AG20443 (cell line): Measurements from ENCODE around the gene USP30.
A peak's percentile ranks its signal among the peaks of the same experiment; 100 is the strongest.

ENCODE experiments used
- DNase-seq: peaks from one replicate; pipeline ENCODE4 v3.0.0; 2012; ENCODE audit warnings: low spot score, mixed read lengths

The USP30 gene

GRCh38 chr12:109097435-109098182 is 45.2 kb downstream of the USP30 start, which contains the start of gene UNG:
Gene UNG, plus strand, starts transcription at chr12:109097597. Its CDS starts 83 bp downstream, at chr12:109097680.
- peak; percentile 99 for DNase-seq

- DNase-seq: peak; percentile 74
Measured at GRCh38 chr12:109098183-109098604, 45.8 kb downstream of the USP30 start.

- DNase-seq: peak; percentile 14
Measured at GRCh38 chr12:109098651-109099050, 46.3 kb downstream of the USP30 start.

- no peak for DNase-seq
Measured at GRCh38 chr12:109099431-109100020, 47.1 kb downstream of the USP30 start.

- DNase-seq: no peak
Measured at GRCh38 chr12:109100741-109101140, 48.4 kb downstream of the USP30 start.

- no peak for DNase-seq
Measured at GRCh38 chr12:109102491-109102890, 50.1 kb downstream of the USP30 start.

GRCh38 chr12:109105176-109105575 is 52.8 kb downstream of the USP30 start:
- DNase-seq: no peak

GRCh38 chr12:109109746-109110350 is 57.5 kb downstream of the USP30 start:
- DNase-seq: no peak

GRCh38 chr12:109110988-109111495 is 58.7 kb downstream of the USP30 start:
- DNase-seq: peak; percentile 96

- DNase-seq: no peak
Measured at GRCh38 chr12:109112720-109113465, 60.5 kb downstream of the USP30 start.

GRCh38 chr12:109113661-109114321 is 61.4 kb downstream of the USP30 start:
- DNase-seq: no peak

GRCh38 chr12:109114644-109115043 is 62.3 kb downstream of the USP30 start:
- DNase-seq: no peak

GRCh38 chr12:109115404-109115757 is 63.0 kb downstream of the USP30 start:
- DNase-seq: no peak

- DNase-seq: no peak
Measured at GRCh38 chr12:109115758-109116610, 63.6 kb downstream of the USP30 start, which contains the start of gene ACACB. Gene ACACB, plus strand, starts transcription at chr12:109116587. Its CDS starts 22,819 bp downstream, at chr12:109139406.

GRCh38 chr12:109116611-109116949 is 64.2 kb downstream of the USP30 start:
- no peak for DNase-seq

- no peak for DNase-seq
Measured at GRCh38 chr12:109120095-109120494, 67.7 kb downstream of the USP30 start.

GRCh38 chr12:109120557-109120956 is 68.2 kb downstream of the USP30 start:
- no peak for DNase-seq

GRCh38 chr12:109121346-109121880 is 69.0 kb downstream of the USP30 start:
- no peak for DNase-seq

GRCh38 chr12:109124878-109125648 is 72.7 kb downstream of the USP30 start:
- DNase-seq: no peak

- DNase-seq: no peak
Measured at GRCh38 chr12:109125791-109126190, 73.4 kb downstream of the USP30 start.
